NCI-H345 treated with DMSO at 0.1 percent for 48 hours (cell line): ENCODE data around the gene PA2G4.
A peak's percentile ranks its signal among the peaks of the same experiment; 100 is the strongest.
"Not testable (repeated sequence)": the region's sequence is repeated elsewhere in the genome, so short reads cannot be mapped to it uniquely, and the experiment has no call there.

Experiments
- DNase-seq: peaks from one replicate; lab custom pipeline; 2025; ENCODE audit not compliant: unreplicated experiment; lab: John Stamatoyannopoulos, UW

PA2G4 gene

GRCh38 chr12:56098592-56098991 lies 5.8 kb upstream of the PA2G4 start:
- peak; percentile 19 for DNase-seq

- no peak for DNase-seq
Measured at GRCh38 chr12:56099787-56100186, 4.6 kb upstream of the PA2G4 start.

- no peak for DNase-seq
Measured at GRCh38 chr12:56101045-56101444, 3.3 kb upstream of the PA2G4 start.

- DNase-seq, result no peak
Measured at GRCh38 chr12:56102683-56103065, 1.7 kb upstream of the PA2G4 start.

DNA sequence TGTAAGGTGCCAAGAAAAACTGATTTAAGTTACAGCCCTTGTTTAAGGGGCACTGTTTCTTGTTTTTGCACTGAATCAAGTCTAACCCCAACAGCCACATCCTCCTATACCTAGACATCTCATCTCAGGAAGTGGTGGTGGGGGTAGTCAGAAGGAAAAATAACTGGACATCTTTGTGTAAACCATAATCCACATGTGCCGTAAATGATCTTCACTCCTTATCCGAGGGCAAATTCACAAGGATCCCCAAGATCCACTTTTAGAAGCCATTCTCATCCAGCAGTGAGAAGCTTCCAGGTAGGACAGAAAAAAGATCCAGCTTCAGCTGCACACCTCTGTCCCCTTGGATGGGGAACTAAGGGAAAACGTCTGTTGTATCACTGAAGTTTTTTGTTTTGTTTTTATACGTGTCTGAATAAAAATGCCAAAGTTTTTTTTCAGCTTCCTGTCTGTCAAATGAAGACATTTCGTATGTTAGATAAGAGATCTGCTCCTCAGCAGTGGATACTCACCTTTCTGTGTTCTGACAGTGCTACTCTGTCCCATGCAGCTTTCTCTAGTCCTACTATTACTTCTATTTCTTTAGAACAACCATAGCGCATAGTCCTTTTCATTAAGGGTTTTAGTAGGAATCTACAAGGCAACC lies 1.2 kb upstream of the PA2G4 start:
- no peak for DNase-seq

DNA sequence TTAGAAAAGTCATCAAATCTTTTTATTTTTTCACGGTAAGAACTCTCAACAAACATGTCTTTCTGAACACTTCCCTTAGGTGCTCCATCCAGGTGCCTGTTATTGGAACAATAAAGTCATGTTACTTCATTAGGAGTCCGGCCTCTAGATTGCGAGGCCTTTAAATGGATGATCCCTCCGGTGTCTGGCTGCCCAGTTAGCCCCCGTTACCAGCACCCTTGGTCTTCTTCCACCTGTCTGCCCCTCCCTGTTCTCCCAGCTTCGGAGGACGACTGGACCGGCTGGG lies 593 bp upstream of the PA2G4 start:
- DNase-seq, result peak; percentile 75

DNA sequence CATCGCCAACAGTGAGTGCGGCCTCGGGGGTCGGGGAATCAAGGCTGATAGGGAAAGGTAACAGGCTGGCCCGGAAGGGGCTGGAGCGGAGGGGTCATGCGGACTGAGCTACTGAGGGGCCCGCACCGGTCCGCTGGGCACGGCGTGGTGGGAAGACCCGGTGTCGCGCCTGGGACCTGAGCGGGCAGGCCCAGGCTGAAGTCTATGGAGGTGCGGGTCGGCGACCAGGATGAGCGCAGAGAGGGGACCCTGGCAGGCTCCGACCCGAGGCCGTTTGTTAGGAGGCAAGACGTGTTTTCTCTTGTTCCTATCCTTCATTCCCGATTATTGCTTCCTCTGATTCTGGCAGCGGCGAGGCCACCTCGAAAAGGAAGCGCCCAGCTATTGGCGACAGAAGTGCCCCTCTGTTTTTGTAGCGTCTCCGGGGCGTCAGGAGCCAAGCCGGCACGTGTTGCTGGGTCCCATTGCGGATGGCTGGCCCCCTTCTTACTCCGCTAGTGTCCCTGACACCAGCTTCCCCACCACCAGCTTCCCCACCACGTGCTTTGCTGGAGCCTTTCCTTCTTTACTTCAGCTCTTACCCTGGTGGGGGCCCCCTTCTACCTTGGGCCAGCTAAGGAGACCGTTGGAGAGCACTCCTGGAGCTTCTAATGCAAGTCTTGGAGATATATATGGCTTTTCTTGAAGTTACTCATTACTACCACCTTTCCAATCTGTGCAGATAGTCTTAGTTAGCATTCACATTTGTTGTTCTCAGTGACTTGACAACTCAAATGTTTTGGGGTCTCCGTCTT lies 653 bp downstream of the PA2G4 start:
- no peak for DNase-seq

DNA sequence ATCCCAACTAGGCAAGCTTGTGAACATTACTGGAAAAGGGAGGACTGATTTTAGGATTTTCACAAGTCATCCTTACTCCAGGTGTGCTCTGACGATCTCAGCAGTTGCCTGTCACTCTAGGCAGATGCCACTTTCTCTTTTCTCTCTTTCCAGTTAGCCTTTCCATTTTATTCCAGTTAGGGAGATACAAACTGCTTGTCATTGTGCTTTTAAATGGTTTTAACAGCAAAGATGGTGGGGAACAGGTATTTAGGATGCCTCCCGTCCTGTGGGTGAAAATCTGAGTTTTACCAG lies 1.2 kb downstream of the PA2G4 start:
- no peak for DNase-seq

DNA sequence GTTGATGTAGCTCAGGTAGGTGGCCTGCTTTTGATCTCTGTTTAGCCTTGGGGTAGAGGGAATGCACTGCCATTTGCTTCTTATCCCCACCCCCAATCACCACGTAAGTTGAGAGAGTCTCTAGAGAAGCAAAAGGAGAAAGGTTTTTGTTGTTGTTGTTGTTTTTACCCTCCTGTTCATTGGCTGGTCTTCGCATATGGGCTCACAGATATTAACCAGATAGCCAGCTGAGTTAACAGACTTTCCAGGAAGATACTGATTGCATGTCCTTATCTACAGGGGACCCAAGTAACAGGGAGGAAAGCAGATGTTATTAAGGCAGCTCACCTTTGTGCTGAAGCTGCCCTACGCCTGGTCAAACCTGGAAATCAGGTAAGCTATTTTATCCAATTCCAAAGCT lies 2.9 kb downstream of the PA2G4 start:
- no peak for DNase-seq

- DNase-seq, result no peak
Measured at GRCh38 chr12:56110571-56110970, 6.2 kb downstream of the PA2G4 start.

DNA sequence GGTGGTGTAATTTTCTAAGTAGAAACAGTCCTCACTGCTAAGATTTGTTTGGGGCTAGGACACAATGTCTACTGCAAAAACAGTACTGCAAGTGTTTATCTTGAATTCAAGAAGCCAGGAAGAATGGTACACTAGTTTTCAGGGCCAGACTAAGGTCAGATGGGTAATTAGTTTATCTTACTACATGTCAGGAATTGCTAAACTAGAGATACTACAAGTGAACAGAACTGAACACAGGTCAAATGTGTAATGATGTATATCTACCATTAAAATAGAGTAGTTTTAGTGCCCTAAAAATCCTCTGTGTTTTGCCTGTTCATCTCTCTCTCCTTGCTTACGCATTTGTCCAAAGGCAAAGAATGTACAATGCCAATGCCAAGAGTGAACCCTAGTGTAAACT lies 9.7 kb downstream of the PA2G4 start:
- no peak for DNase-seq

DNA sequence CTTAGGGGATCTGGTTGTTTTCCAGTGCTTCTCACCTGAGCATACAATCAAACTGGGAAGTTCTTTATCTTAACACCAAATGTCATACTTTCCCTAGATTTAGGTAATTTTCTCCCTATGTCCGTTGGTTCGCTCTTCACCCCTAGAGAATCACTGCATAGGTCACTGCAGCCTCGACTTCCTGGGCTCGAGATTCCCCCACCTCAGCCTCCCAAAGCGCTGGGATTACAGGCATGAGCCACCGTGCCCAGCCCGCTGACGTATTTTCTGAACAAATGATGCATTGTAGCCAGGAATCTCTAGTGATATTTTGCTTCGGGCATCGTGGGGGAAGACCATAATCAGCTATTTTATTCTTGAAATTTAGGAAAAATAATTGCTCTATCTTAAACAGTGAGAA lies 11.0 kb downstream of the PA2G4 start:
- DNase-seq, result no peak

- DNase-seq, result peak; percentile 98
Measured at GRCh38 chr12:56116267-56117081, 12.1 kb downstream of the PA2G4 start, which contains the start of gene RPL41. Gene RPL41 (plus strand): TSS chr12:56116633.

DNA sequence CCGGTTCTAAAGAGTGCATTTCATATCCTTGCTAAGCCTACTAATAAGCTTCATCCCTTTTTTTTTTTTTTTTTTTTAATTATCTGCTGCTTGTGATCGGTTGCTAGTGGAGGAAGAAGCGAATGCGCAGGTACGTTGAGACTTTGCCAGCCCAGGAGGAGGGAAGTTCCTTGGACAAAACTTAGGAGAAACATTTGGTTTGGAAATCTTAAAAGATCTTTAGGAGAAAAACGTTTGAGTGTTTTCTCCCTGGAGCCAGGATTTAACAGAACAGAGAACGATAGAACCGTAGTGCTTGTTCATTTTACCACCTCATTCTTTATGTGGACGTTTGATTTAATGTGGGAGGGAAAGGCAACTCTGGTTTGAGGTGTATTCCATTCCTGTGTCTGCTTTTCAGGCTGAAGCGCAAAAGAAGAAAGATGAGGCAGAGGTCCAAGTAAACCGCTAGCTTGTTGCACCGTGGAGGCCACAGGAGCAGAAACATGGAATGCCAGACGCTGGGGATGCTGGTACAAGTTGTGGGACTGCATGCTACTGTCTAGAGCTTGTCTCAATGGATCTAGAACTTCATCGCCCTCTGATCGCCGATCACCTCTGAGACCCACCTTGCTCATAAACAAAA lies 12.8 kb downstream of the PA2G4 start:
- not testable (repeated sequence) for DNase-seq

DNA sequence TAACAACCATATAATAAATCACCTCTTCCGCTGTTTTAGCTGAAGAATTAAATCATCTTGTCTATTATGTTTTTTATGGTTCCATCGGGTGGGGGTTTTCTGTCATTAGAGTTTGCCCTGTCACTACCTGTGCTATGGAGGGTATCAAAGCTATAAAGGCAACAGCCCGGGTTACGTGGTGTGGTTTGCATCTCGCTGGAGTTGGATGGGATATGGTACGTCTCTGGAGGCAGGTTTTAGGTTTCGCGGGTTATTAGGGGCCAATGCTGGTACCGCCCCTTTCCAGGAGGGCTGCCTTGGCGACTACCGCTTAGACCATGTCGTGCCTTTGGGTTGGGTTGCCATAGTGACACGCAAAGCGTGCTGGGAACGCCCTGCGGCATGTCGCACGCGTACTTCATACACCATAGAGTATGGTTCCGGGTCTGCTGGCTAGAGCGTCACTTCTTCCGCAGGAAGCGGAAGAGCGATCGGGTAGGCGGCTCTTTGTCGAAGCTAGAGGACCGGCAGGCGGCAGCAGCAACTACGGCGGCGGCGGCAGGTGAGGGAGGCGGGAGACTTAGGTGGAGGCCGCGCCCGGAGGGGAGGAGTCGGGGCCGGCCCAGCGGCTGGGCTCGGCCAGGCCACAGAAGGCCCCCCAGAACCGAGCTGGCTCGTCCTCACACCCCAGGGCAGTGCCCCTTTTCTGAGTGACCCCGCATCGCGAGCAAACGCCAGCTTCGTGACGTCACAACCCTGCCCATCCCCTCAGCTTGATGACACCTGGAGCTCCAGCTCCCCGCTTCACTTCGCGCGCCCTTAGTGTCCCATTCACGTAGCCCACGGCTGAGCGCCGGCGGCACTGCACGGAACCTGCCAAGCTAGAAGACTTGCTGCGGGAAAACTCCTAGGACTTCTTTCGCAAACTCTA lies 13.7 kb downstream of the PA2G4 start, which contains the start of gene ZC3H10:
ZC3H10 (plus strand) TSS at position 489 of the 910 bp plus-strand sequence. CDS start 2,297 bp downstream, outside the sequence.
- DNase-seq, result peak; percentile 98

GRCh38 chr12:56118688-56119357 lies 14.5 kb downstream of the PA2G4 start:
- no peak for DNase-seq

GRCh38 chr12:56119361-56119796 lies 15.0 kb downstream of the PA2G4 start:
- peak; percentile 82 for DNase-seq

DNA sequence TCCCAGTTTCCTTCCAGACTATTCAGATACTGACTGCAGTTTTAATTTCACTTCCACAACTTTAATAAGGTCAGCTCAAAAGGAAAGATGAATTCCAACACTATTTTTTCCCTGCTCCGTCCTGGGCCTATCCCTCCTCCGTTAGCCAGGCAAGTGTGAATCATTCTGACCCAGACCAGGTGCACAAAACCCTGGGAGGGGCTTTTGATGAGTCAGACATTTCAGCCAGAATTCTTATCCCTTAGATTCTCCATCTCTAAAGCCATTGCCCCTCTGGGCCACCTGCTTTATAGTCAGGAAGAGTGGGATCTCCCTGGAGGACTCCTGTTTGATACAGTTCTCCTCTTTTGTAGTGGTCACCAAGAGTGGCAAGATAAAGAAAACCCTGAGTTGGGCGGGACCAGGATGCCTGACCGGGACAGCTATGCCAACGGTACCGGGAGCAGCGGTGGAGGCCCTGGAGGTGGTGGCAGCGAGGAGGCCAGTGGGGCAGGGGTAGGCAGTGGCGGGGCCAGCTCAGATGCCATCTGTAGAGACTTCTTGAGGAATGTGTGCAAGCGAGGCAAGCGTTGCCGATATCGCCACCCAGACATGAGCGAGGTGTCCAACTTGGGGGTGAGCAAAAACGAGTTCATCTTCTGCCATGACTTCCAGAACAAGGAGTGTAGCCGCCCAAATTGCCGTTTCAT lies 15.9 kb downstream of the PA2G4 start:
- DNase-seq, result no peak

GRCh38 chr12:56121204-56121870 lies 17.0 kb downstream of the PA2G4 start:
- no peak for DNase-seq
